ENCODE measurements around the gene KLRF1. TPM values are rescaled to one million over a fixed set of nuclear protein-coding genes. Genes with fewer than 3 reads are reported as not detected.

KLRF1 gene
- total RNA-seq, 1 experiment from 2014 or later: not detected

GRCh38 chr12:9864913-9865675 is 37.8 kb downstream of the KLRF1 start:
- Histone ChIP-seq H4K5ac (ENCODE audit: insufficient read length, low read depth, low read length) (no peak overlapping the region), H4K91ac (ENCODE audit: insufficient read length, low read depth, low read length) (no peak overlapping the region), H4K8ac (replicated peaks; ENCODE audit: insufficient read length, low read depth, low read length) (no peak overlapping the region), H3K56ac (ENCODE audit: insufficient read length, low read depth, low read length) (no peak overlapping the region), H3K4me2 (ENCODE audit: insufficient read depth, insufficient read length, low read length) (no peak overlapping the region), H3K79me1 (ENCODE audit: insufficient read depth, low read depth, low read length, poor library complexity, severe bottlenecking) (no peaks in the 10 kb centered on the region), H3K79me2 (ENCODE audit: insufficient read depth, low read length) (no peaks in the 10 kb centered on the region), H2AFZ (ENCODE audit: low read length) (no peak overlapping the region), H3K9me3 (ENCODE audit: control insufficient read depth, low read depth, low read length) (no peaks in the 10 kb centered on the region), H2BK120ac (ENCODE audit: low read depth, low read length, poor library complexity, severe bottlenecking) (no peak overlapping the region), H2BK5ac (ENCODE audit: insufficient read length, low read length) (no peak overlapping the region), H3K23ac (ENCODE audit: insufficient read length, low read depth, low read length) (no peak overlapping the region), H2AK5ac (ENCODE audit: insufficient read length, low read length) (no peak overlapping the region), H3K14ac (ENCODE audit: insufficient read depth, low read length) (no peak overlapping the region), H2BK20ac (ENCODE audit: low read depth, low read length, poor library complexity, severe bottlenecking) (no peak overlapping the region), H4K20me1 (ENCODE audit: control insufficient read depth, insufficient read depth, insufficient read length) (no peaks in the 10 kb centered on the region), H3K18ac (ENCODE audit: insufficient read length, low read depth, low read length) (no peak overlapping the region), H2BK15ac (ENCODE audit: low read depth, low read length) (no peak overlapping the region), H3K4me1 (ENCODE audit: insufficient read depth, low read length) (no peaks in the 10 kb centered on the region; the same call in 1 of the 2 replicates), H3K23me2 (ENCODE audit: insufficient read length, low read depth, low read length, poor library complexity, severe bottlenecking) (no peaks in the 10 kb centered on the region), H3K4ac (ENCODE audit: low read depth, low read length) (no peak overlapping the region), H3K27me3 (ENCODE audit: insufficient read depth, low read length) (no peaks in the 10 kb centered on the region), H3K9ac (ENCODE audit: extremely low read depth, insufficient read length, low read length) (no peak overlapping the region), H3K27ac (ENCODE audit: insufficient read length, low read depth, low read length) (no peak overlapping the region), H3T11ph (ENCODE audit: low read length) (no peak overlapping the region), H2BK12ac (ENCODE audit: insufficient read length, low read depth, low read length) (no peak overlapping the region)
- H3K36me3 Mint-ChIP-seq (ENCODE audit: insufficient read depth in 1 of 3, low read depth in 3 of 3): no peaks in the 10 kb centered on the region
- H3K27me3 Mint-ChIP-seq (ENCODE audit: low read depth): no peaks in the 10 kb centered on the region
- TF ChIP-seq CTCF (conservative IDR thresholded peaks at IDR 0.05): no peak
- WGBS (ENCODE audit: extremely low coverage, insufficient read length, low lambda C conversion rate): no CpG with 5 or more reads among the region's 4 CpGs
- no peak for DNase-seq
- no peak overlapping the region for H3K27ac Mint-ChIP-seq
- H3K9me3 Mint-ChIP-seq: no peaks in the 10 kb centered on the region
- H3K4me1 Mint-ChIP-seq: peaks cover 14 to 16% of the 10 kb centered on the region in 2 experiments
- no peak overlapping the region for H3K4me3 Mint-ChIP-seq
